Right lobe of liver (tissue), 4 donors: Measurements from ENCODE around the gene SCAPER.

Experiments used
- CTCF ChIP-seq, 4 donors: fragments of 200-600 bp in 3 of 4; fragments of 450-650 bp in 1 of 4; IDR thresholded peaks; one replicate each; pipeline versions ENCODE4 v1.5.1 to v1.8.0; 2016 to 2022; ENCODE audit warnings: antibody characterized with exemption in 4 of 4, mild to moderate bottlenecking in 2 of 4
- POLR2A ChIP-seq: fragments of 450-650 bp; IDR thresholded peaks from one replicate; pipeline ENCODE4 v1.6.1; 2017; ENCODE audit warnings: antibody characterized with exemption, mild to moderate bottlenecking
- donor health status: DM: no; HTN: no; CAD: no.
- donor health status: DM: no; HTN: no; CAD: no.
- donor health status: DM: no; HTN: yes; CAD: no.

GRCh38 chr15:76377751-76378150 lies 527.4 kb downstream of the SCAPER start:
- no peak for TF ChIP-seq CTCF (IDR thresholded peaks at IDR 0.05)
- no peak for TF ChIP-seq POLR2A
